ENCODE data around the gene SIPA1L3. TPM values are rescaled to one million over a fixed set of nuclear protein-coding genes. Genes with fewer than 3 reads are reported as not detected.
A peak's percentile ranks its signal among the peaks of the same experiment; 100 is the strongest.

The SIPA1L3 gene
- total RNA-seq, 1 donor from 2014 or later: 26.9 TPM

DNA sequence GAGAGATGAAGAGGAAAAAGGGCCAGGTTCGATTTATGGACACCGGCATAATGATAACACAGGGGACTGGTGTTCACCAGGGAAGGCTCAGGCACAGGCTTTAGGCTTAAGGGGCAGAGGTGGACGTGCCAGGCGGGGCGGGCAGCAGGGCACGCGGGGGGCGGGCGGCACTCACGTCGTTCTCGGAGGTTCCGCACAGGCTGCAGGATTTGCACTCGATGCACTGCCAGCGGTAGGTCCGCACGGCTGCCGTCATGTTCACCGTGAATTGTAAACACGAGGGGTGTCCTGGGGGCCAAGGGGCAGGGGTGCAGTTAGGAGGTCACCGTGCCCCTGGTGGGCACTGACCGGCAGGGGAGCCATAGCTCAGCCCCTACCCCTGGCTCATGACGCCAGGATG lies 306.5 kb downstream of the SIPA1L3 start:
- peaks cover 2% of the 10 kb centered on the region for H3K36me3 ChIP-seq (ENCODE audit: insufficient read depth, low read length)
- peak overlapping the region; percentile 53 for H3K4me2 ChIP-seq (ENCODE audit: low read length)
- Mint-ChIP-seq H3K27me3 (ENCODE audit: low read depth, unreplicated experiment) (no peaks in the 10 kb centered on the region), H3K36me3 (ENCODE audit: low read depth, unreplicated experiment) (peaks cover 6% of the 10 kb centered on the region), H3K4me3 (ENCODE audit: unreplicated experiment) (no peak overlapping the region), H3K9me3 (ENCODE audit: unreplicated experiment) (peaks cover 2% of the 10 kb centered on the region), H3K27ac (ENCODE audit: unreplicated experiment) (peak overlapping the region; percentile 41), H3K4me1 (ENCODE audit: low read depth, unreplicated experiment) (peaks cover 16% of the 10 kb centered on the region)
- TF ChIP-seq EZH2 (IDR thresholded peaks at IDR 0.05; ENCODE audit: insufficient read depth, low read length): no peak
- TF ChIP-seq, protein P1, sequence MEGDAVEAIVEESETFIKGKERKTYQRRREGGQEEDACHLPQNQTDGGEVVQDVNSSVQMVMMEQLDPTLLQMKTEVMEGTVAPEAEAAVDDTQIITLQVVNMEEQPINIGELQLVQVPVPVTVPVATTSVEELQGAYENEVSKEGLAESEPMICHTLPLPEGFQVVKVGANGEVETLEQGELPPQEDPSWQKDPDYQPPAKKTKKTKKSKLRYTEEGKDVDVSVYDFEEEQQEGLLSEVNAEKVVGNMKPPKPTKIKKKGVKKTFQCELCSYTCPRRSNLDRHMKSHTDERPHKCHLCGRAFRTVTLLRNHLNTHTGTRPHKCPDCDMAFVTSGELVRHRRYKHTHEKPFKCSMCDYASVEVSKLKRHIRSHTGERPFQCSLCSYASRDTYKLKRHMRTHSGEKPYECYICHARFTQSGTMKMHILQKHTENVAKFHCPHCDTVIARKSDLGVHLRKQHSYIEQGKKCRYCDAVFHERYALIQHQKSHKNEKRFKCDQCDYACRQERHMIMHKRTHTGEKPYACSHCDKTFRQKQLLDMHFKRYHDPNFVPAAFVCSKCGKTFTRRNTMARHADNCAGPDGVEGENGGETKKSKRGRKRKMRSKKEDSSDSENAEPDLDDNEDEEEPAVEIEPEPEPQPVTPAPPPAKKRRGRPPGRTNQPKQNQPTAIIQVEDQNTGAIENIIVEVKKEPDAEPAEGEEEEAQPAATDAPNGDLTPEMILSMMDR (IDR thresholded peaks at IDR 0.05; ENCODE audit: insufficient read depth, low read depth, low read length): no peak
- H3K27me3 ChIP-seq (ENCODE audit: insufficient read depth, low read length): no peaks in the 10 kb centered on the region
- H3K27ac ChIP-seq (ENCODE audit: low read depth, low read length): peak overlapping the region; percentile 55
- no peaks in the 10 kb centered on the region for H3K9me3 ChIP-seq (ENCODE audit: insufficient read depth, low read depth, low read length)
- H3K79me2 ChIP-seq (ENCODE audit: insufficient read depth, low read length): no peaks in the 10 kb centered on the region
- peaks cover 16% of the 10 kb centered on the region for H4K20me1 ChIP-seq (ENCODE audit: insufficient read depth, low read length)
- peaks cover 36% of the 10 kb centered on the region for H3K4me1 ChIP-seq (ENCODE audit: insufficient read depth, low read length)
- H3K4me3 ChIP-seq (ENCODE audit: insufficient read depth, low read depth, low read length): no peak overlapping the region
- H2AFZ ChIP-seq (ENCODE audit: low read depth, low read length): no peak overlapping the region
- H3K9ac ChIP-seq (ENCODE audit: low read length): peak overlapping the region; percentile 40
- FAIRE-seq (no peak), DNase-seq (ENCODE audit: low read depth) (no peak)

DNA sequence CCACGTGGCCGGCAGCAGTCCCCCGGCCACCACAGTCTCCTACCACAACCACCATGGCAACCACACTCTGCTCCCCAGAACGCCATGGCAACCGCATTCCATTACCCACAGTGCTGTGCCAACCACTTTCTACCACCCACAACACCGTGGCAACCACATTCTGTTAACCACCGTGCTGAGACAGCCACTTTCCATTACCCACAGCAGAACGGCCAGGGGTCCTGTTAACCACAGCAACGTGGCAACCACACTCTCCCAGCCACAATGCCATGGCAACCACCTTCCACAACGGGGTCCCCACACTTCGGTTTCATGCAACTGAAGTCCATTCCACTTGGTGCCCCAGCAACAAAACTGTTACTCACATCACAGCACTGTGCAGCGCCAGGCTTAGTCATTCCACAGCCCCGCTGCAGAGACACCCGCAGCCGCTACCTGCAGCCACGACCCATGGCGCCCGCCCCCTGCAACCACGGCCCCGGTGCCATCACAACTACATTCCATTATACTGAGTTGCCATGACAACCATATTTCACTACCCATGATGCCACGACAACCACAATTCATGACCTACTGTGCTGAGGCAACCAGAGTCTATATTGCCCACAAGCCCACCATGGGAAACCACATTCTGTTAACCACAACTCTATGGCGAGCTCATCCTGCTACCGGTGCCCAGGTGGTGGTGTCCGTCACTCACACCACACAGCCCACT lies 307.1 kb downstream of the SIPA1L3 start:
- Histone ChIP-seq H3K36me3 (ENCODE audit: insufficient read depth, low read length) (peaks cover 2% of the 10 kb centered on the region), H3K27ac (ENCODE audit: low read depth, low read length) (peak overlapping the region; percentile 55), H3K4me2 (ENCODE audit: low read length) (peak overlapping the region; percentile 53), H3K9me3 (ENCODE audit: insufficient read depth, low read depth, low read length) (no peaks in the 10 kb centered on the region), H3K9ac (ENCODE audit: low read length) (peak overlapping the region; percentile 40), H4K20me1 (ENCODE audit: insufficient read depth, low read length) (peaks cover 16% of the 10 kb centered on the region), H3K27me3 (ENCODE audit: insufficient read depth, low read length) (no peaks in the 10 kb centered on the region), H3K4me1 (ENCODE audit: insufficient read depth, low read length) (peaks cover 35% of the 10 kb centered on the region), H3K4me3 (ENCODE audit: insufficient read depth, low read depth, low read length) (no peak overlapping the region), H2AFZ (ENCODE audit: low read depth, low read length) (no peak overlapping the region), H3K79me2 (ENCODE audit: insufficient read depth, low read length) (no peaks in the 10 kb centered on the region)
- Mint-ChIP-seq H3K9me3 (ENCODE audit: unreplicated experiment) (peaks cover 2% of the 10 kb centered on the region), H3K4me3 (ENCODE audit: unreplicated experiment) (no peak overlapping the region), H3K27ac (ENCODE audit: unreplicated experiment) (peak overlapping the region; percentile 81), H3K36me3 (ENCODE audit: low read depth, unreplicated experiment) (peaks cover 8% of the 10 kb centered on the region), H3K27me3 (ENCODE audit: low read depth, unreplicated experiment) (no peaks in the 10 kb centered on the region), H3K4me1 (ENCODE audit: low read depth, unreplicated experiment) (peaks cover 16% of the 10 kb centered on the region)
- TF ChIP-seq, protein P1 (IDR thresholded peaks at IDR 0.05; ENCODE audit: insufficient read depth, low read depth, low read length): no peak
- TF ChIP-seq EZH2 (IDR thresholded peaks at IDR 0.05; ENCODE audit: insufficient read depth, low read length): no peak
- FAIRE-seq: no peak
- DNase-seq (ENCODE audit: low read depth): peak; percentile 89
